Measurements from ENCODE around the gene CAPZA1.

- no peak for TF ChIP-seq ESRRG (CRISPR knock-in tag; IDR thresholded peaks at IDR 0.05)
- no peak for TF ChIP-seq ZC3H10 (CRISPR knock-in tag; IDR thresholded peaks at IDR 0.05)
- TF ChIP-seq, protein P1, sequence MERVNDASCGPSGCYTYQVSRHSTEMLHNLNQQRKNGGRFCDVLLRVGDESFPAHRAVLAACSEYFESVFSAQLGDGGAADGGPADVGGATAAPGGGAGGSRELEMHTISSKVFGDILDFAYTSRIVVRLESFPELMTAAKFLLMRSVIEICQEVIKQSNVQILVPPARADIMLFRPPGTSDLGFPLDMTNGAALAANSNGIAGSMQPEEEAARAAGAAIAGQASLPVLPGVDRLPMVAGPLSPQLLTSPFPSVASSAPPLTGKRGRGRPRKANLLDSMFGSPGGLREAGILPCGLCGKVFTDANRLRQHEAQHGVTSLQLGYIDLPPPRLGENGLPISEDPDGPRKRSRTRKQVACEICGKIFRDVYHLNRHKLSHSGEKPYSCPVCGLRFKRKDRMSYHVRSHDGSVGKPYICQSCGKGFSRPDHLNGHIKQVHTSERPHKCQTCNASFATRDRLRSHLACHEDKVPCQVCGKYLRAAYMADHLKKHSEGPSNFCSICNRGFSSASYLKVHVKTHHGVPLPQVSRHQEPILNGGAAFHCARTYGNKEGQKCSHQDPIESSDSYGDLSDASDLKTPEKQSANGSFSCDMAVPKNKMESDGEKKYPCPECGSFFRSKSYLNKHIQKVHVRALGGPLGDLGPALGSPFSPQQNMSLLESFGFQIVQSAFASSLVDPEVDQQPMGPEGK (CRISPR knock-in tag; IDR thresholded peaks at IDR 0.05; ENCODE audit: borderline replicate concordance) = no peak
- no peak for TF ChIP-seq ZFP3 (CRISPR knock-in tag; IDR thresholded peaks at IDR 0.05)
- TF ChIP-seq TCF4 (CRISPR knock-in tag; IDR thresholded peaks at IDR 0.05; ENCODE audit: borderline replicate concordance) = no peak
- TF ChIP-seq ZFP30 (CRISPR knock-in tag; IDR thresholded peaks at IDR 0.05) = no peak
- TF ChIP-seq, protein P2, sequence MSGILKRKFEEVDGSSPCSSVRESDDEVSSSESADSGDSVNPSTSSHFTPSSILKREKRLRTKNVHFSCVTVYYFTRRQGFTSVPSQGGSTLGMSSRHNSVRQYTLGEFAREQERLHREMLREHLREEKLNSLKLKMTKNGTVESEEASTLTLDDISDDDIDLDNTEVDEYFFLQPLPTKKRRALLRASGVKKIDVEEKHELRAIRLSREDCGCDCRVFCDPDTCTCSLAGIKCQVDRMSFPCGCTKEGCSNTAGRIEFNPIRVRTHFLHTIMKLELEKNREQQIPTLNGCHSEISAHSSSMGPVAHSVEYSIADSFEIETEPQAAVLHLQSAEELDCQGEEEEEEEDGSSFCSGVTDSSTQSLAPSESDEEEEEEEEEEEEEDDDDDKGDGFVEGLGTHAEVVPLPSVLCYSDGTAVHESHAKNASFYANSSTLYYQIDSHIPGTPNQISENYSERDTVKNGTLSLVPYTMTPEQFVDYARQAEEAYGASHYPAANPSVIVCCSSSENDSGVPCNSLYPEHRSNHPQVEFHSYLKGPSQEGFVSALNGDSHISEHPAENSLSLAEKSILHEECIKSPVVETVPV (CRISPR knock-in tag; IDR thresholded peaks at IDR 0.05) = no peak
- TF ChIP-seq RARB (CRISPR knock-in tag; IDR thresholded peaks at IDR 0.05) = no peak
- TF ChIP-seq CSDC2 (CRISPR knock-in tag; IDR thresholded peaks at IDR 0.05) = no peak
- TF ChIP-seq ARNTL (CRISPR knock-in tag; IDR thresholded peaks at IDR 0.05; ENCODE audit: borderline replicate concordance, low read depth) = no peak
- no peak for TF ChIP-seq POU6F1 (CRISPR knock-in tag; IDR thresholded peaks at IDR 0.05; ENCODE audit: borderline replicate concordance, low read depth)
- no peak for TF ChIP-seq OSR1 (CRISPR knock-in tag; IDR thresholded peaks at IDR 0.05)
These were observed 13.9 kb upstream of the CAPZA1 start for GRCh38 chr1:112605633-112606327.
